Activated B cell treated with CpG ODN at 0.5 μM for 24 hours (primary cell): ENCODE data around the gene UBE2N. TPM values are rescaled to one million over a fixed set of nuclear protein-coding genes. Genes with fewer than 3 reads are reported as not detected.

ENCODE experiments used
- ATAC-seq: fragments of 200-7000 bp; cut with Tn5 transposase; one replicate; pipeline ENCODE4 v1.10.0; 2021; ENCODE audit warnings: low read depth, mild to moderate bottlenecking, moderate library complexity
- CTCF ChIA-PET: fragments of 350-600 bp; sonication (Branson Sonifier 250); formaldehyde crosslinking; loops from one replicate; lab custom pipeline; 2021; ENCODE audit warnings: antibody characterized with exemption; lab: Charles Lee
- POLR2A ChIA-PET: fragments of 350-600 bp; sonication (Branson Sonifier 250); formaldehyde crosslinking; loops from one replicate; lab custom pipeline; 2021; ENCODE audit warnings: antibody characterized with exemption; lab: Charles Lee
- DNase-seq: peaks from one replicate; pipeline ENCODE4 v3.0.0; 2022
- H3K27ac Mint-ChIP-seq: one replicate; pipeline ENCODE4 v1.8.0; 2020; ENCODE audit warnings: mixed read lengths
- H3K27me3 Mint-ChIP-seq: one replicate; pipeline ENCODE4 v1.8.0; 2021; ENCODE audit warnings: mixed read lengths
- H3K36me3 Mint-ChIP-seq: one replicate; pipeline ENCODE4 v1.8.0; 2021; ENCODE audit warnings: low read depth, mixed read lengths
- H3K4me1 Mint-ChIP-seq: one replicate; pipeline ENCODE4 v1.8.0; 2021; ENCODE audit warnings: mixed read lengths
- H3K4me3 Mint-ChIP-seq: one replicate; pipeline ENCODE4 v1.8.0; 2020; ENCODE audit warnings: mild to moderate bottlenecking, mixed read lengths
- H3K9me3 Mint-ChIP-seq: one replicate; pipeline ENCODE4 v1.8.0; 2020; ENCODE audit warnings: mixed read lengths
- intact Hi-C: fragments of 100-400 bp; cut with micrococcal nuclease; formaldehyde crosslinking; loops from one replicate; pipeline ENCODE4 v1.15.1; 2024
- total RNA-seq: library from RNA; stranded (reverse); gene quantifications from 2 replicates; pipeline ENCODE4 v1.2.3, GENCODE V29; 2022
- TF ChIP-seq, protein P1 (sequence below): fragments of 200-600 bp; IDR thresholded peaks from one replicate; pipeline ENCODE4 v1.8.0; 2022; ENCODE audit warnings: antibody characterized with exemption, mild to moderate bottlenecking

The UBE2N gene
- total RNA-seq, 1 donor from 2014 or later, result 152 TPM

DNA sequence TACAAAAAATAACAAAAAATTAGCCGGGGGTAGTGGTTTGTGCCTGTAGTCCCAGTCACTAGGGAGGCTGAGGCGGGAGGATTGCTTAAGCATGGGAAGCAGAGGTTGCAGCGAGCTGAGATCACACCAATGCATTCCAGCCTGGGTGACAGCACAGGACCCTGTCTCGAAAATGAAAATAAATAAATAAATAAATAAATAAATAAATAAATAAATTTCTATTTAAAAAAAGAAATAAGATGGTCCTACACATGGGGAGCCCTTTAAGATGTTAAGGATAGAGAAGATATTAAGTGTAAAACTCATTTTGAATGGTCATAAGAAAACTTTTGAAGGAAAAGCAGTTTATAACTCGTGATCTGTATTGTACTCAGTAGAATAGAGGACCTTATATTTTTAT lies 17.4 kb upstream of the UBE2N start:
- Mint-ChIP-seq H3K4me1 (peaks cover 2% of the 10 kb centered on the region), H3K36me3 (no peaks in the 10 kb centered on the region), H3K9me3 (no peaks in the 10 kb centered on the region), H3K27me3 (no peaks in the 10 kb centered on the region), H3K4me3 (no peak overlapping the region), H3K27ac (no peak overlapping the region)
- ATAC-seq, result no peak
- ChIA-PET CTCF (no interaction called here), POLR2A (no interaction called here)
- TF ChIP-seq, protein P1, sequence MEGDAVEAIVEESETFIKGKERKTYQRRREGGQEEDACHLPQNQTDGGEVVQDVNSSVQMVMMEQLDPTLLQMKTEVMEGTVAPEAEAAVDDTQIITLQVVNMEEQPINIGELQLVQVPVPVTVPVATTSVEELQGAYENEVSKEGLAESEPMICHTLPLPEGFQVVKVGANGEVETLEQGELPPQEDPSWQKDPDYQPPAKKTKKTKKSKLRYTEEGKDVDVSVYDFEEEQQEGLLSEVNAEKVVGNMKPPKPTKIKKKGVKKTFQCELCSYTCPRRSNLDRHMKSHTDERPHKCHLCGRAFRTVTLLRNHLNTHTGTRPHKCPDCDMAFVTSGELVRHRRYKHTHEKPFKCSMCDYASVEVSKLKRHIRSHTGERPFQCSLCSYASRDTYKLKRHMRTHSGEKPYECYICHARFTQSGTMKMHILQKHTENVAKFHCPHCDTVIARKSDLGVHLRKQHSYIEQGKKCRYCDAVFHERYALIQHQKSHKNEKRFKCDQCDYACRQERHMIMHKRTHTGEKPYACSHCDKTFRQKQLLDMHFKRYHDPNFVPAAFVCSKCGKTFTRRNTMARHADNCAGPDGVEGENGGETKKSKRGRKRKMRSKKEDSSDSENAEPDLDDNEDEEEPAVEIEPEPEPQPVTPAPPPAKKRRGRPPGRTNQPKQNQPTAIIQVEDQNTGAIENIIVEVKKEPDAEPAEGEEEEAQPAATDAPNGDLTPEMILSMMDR, result no peak
- intact Hi-C loops, result no loop called here
- DNase-seq, result no peak

DNA sequence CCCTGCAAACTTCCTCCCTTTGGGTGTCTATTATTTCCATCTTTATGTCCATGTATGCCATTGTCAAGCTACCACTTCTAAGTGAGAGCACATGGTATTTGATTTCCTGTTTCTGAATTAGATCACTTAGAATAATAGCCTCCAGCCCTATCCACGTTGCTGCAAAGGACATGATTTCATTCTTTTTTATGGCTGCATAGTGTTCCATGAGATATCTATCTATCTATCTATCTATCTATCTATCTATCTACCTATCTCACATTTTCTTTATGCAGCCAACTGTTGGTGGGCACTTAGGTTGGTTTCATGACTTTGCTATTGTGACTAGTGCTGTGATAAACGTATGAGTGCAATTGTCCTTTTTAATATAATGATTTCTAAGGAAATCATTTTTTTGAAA lies 14.3 kb upstream of the UBE2N start:
- ChIA-PET CTCF (no interaction called here), POLR2A (no interaction called here)
- H3K4me1 Mint-ChIP-seq, result peaks cover 2% of the 10 kb centered on the region
- intact Hi-C loops, result no loop called here
- H3K36me3 Mint-ChIP-seq, result no peaks in the 10 kb centered on the region
- TF ChIP-seq, protein P1, result no peak
- DNase-seq (no peak), ATAC-seq (no peak)
- no peaks in the 10 kb centered on the region for H3K27me3 Mint-ChIP-seq
- no peaks in the 10 kb centered on the region for H3K9me3 Mint-ChIP-seq
- H3K4me3 Mint-ChIP-seq, result no peak overlapping the region
- no peak overlapping the region for H3K27ac Mint-ChIP-seq

DNA sequence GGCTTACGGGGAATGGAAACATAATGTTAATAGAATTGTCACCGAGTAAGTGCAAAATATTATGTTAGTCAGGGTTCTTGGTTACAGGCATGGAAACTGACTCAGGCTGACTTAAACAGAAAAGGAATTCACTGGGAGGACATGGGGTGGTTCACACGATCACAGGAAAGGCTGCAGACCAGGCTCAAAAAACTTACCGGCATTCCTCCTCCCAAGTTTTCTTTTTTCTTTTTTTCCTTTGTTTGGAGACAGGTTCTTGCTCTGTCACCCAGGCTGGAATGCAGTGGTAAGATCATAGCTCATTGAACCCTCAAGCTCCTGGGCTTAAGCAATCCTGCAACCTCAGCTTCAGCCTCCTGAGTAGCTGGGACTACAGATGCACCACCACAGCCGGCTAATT lies 11.9 kb upstream of the UBE2N start:
- TF ChIP-seq, protein P1, result no peak
- intact Hi-C loops, result no loop called here
- H3K4me3 Mint-ChIP-seq, result no peak overlapping the region
- H3K27ac Mint-ChIP-seq, result no peak overlapping the region
- H3K4me1 Mint-ChIP-seq, result peaks cover 15% of the 10 kb centered on the region
- DNase-seq (no peak), ATAC-seq (no peak)
- H3K27me3 Mint-ChIP-seq, result no peaks in the 10 kb centered on the region
- H3K36me3 Mint-ChIP-seq, result no peaks in the 10 kb centered on the region
- ChIA-PET CTCF (no interaction called here), POLR2A (no interaction called here)
- H3K9me3 Mint-ChIP-seq, result no peaks in the 10 kb centered on the region

DNA sequence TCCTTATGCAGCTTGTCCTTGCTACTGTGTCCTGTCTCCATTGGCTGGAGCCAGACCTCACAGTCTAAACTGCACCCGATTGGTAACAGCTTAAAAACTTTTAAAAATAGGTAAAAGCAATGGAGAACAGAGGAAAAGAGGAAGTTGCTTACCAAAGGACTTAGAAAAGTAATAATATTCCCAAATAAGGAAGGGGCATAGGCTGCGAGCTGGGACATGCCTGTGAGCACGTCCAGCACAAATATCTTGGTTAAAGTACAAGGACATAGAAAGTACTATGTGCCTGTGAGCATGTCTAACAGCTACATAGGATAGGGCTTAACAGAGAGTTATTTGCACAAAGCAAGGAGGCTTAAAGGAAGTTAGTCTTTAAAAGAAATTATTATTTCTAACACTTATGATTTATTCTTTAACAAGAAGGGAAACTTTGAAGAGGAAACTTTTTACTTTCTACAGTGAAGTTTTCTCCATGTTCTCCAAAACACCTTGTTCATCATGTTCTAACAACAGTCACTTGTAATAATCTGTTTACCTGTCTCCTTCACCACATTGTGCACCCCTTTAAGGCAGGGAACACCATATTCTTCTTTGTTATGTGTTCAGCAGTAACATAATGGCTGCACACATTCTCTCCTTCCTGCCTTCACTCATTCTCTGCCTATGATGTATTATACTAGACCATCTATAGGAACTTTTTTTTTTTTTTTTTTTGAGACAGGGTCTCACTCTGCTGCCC lies 9.8 kb upstream of the UBE2N start:
- H3K36me3 Mint-ChIP-seq, result no peaks in the 10 kb centered on the region
- TF ChIP-seq, protein P1, result no peak
- H3K9me3 Mint-ChIP-seq, result no peaks in the 10 kb centered on the region
- no peak overlapping the region for H3K4me3 Mint-ChIP-seq
- DNase-seq, result no peak
- intact Hi-C loops, result loop anchor here (1.0 kb wide), 1 partner anchor 9 kb away; no protein-coding TSS in a partner anchor
- no peaks in the 10 kb centered on the region for H3K27me3 Mint-ChIP-seq
- no peak for ATAC-seq
- no peak overlapping the region for H3K27ac Mint-ChIP-seq
- CTCF ChIA-PET, result interaction anchor here (1.1 kb wide), 1 partner anchor 32 kb away, joined by 3 read pairs; no protein-coding TSS in a partner anchor
- H3K4me1 Mint-ChIP-seq, result peaks cover 19% of the 10 kb centered on the region
- POLR2A ChIA-PET, result no interaction called here

DNA sequence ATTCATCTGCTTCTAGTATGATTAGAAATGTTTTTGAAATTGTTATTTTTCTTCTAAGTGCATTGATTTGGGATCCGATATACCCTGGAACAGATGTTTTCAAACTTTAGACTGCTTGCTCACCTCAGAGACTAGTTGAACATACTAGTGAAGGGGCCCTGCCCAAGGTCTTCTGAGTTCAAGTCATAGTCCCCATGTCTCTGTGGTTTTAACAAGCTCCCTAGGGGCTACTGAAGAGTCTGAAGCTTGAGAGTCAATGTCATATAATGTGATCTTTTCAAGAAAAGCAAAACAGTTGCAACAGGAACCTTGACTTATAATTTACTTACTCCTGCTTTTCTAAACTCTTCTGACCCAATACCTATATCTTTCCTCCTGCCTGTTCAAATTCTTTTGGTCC lies 7.5 kb upstream of the UBE2N start:
- peaks cover 19% of the 10 kb centered on the region for H3K4me1 Mint-ChIP-seq
- DNase-seq (no peak), ATAC-seq (peak; percentile 99)
- H3K27me3 Mint-ChIP-seq, result no peaks in the 10 kb centered on the region
- intact Hi-C loops, result loop anchor here (1.0 to 10.0 kb wide), 4 partner anchors 18 to 1556 kb away; partner anchors contain the start of genes BTG1, MRPL42 and NDUFA12
- POLR2A ChIA-PET, result interaction anchor here (0.7 to 1.3 kb wide), 2 partner anchors 18 to 1115 kb away, joined by 4 to 7 read pairs; partner anchors contain the start of gene MRPL42
- no peaks in the 10 kb centered on the region for H3K36me3 Mint-ChIP-seq
- H3K9me3 Mint-ChIP-seq, result no peaks in the 10 kb centered on the region
- H3K4me3 Mint-ChIP-seq, result no peak overlapping the region
- peak overlapping the region; percentile 54 for H3K27ac Mint-ChIP-seq
- CTCF ChIA-PET, result interaction anchor here (0.7 to 1.0 kb wide), 3 partner anchors 19 to 653 kb away, joined by 3 to 4 read pairs (median 3); no protein-coding TSS in a partner anchor
- TF ChIP-seq, protein P1, result no peak
